Endodermal cell (in vitro differentiated cells): ENCODE data around the gene NACC1. TPM values are rescaled to one million over a fixed set of nuclear protein-coding genes. Genes with fewer than 3 reads are reported as not detected.

Experiments used
- DNase-seq: peaks from one replicate; pipeline ENCODE4 v3.0.0-alpha.2; 2017
- H3K27ac ChIP-seq: 2 replicates; pipeline ENCODE4 v1.5.1; 2013; ENCODE audit warnings: mild to moderate bottlenecking, low read depth, low read length, moderate library complexity
- H3K27me3 ChIP-seq: 2 replicates; pipeline ENCODE4 v1.6.1; 2013; ENCODE audit warnings: mild to moderate bottlenecking, low read length, moderate library complexity; ENCODE audit not compliant: insufficient read depth, control insufficient read depth, poor library complexity, severe bottlenecking
- H3K36me3 ChIP-seq: 2 replicates; pipeline ENCODE4 v1.7.0; 2013; ENCODE audit warnings: mild to moderate bottlenecking, low read length, moderate library complexity; ENCODE audit not compliant: control insufficient read depth, insufficient read depth
- H3K4me1 ChIP-seq: one replicate; pipeline ENCODE4 v1.7.0; 2013; ENCODE audit warnings: low read length; ENCODE audit not compliant: control insufficient read depth, insufficient read depth
- H3K4me3 ChIP-seq: 2 replicates; pipeline ENCODE4 v1.5.1; 2013; ENCODE audit warnings: mild to moderate bottlenecking, low read length, moderate library complexity
- H3K9ac ChIP-seq: 2 replicates; pipeline ENCODE4 v1.6.1; 2013; ENCODE audit warnings: mild to moderate bottlenecking, low read length, moderate library complexity; ENCODE audit not compliant: poor library complexity, severe bottlenecking; ENCODE audit errors: extremely low read depth
- H3K9me3 ChIP-seq: 2 replicates; pipeline ENCODE4 v1.6.1; 2013; ENCODE audit warnings: mild to moderate bottlenecking, low read length, moderate library complexity; ENCODE audit not compliant: control insufficient read depth
- H3K27ac Mint-ChIP-seq: 2 replicates; pipeline ENCODE4 v1.8.0; 2020; ENCODE audit warnings: mixed read lengths
- H3K27me3 Mint-ChIP-seq: 2 replicates; pipeline ENCODE4 v1.8.0; 2021; ENCODE audit warnings: mild to moderate bottlenecking, mixed read lengths; ENCODE audit not compliant: insufficient read depth
- H3K36me3 Mint-ChIP-seq: 2 replicates; pipeline ENCODE4 v1.8.0; 2020; ENCODE audit warnings: low read depth, mixed read lengths
- H3K4me1 Mint-ChIP-seq: 2 replicates; pipeline ENCODE4 v1.8.0; 2020; ENCODE audit warnings: mixed read lengths
- H3K4me3 Mint-ChIP-seq: 2 replicates; pipeline ENCODE4 v1.8.0; 2020; ENCODE audit warnings: mild to moderate bottlenecking, moderate library complexity, mixed read lengths
- H3K9me3 Mint-ChIP-seq: 2 replicates; pipeline ENCODE4 v1.8.0; 2020; ENCODE audit warnings: mild to moderate bottlenecking, mixed read lengths
- WGBS, 2 experiments: methylation state at CpG; one replicate each; pipeline versions ENCODE4 v1.1.5 to v1.1.7; 2013; ENCODE audit warnings: missing lambda C conversion rate in 2 of 2, mixed read lengths in 1 of 2; ENCODE audit not compliant: insufficient coverage in 1 of 2, insufficient read length in 1 of 2; 5-methylcytosine and 5-hydroxymethylcytosine counted together
- total RNA-seq, 2 donors: library from RNA; stranded (reverse); fragmentation: NEBNext Ultra II Directional in 1 of 2; extraction: Animal tissue kit (Norgen Biotek cat#: 25700) in 1 of 2; gene quantifications; 2 replicates in 1 of 2; 3 replicates in 1 of 2; pipeline ENCODE4 v1.2.1, GENCODE V29; 2021
- TF ChIP-seq, protein P1 (sequence below): fragments of 200-600 bp; sonication (generic); conservative IDR thresholded peaks from 2 replicates; pipeline ENCODE4 v1.5.0; 2021; ENCODE audit warnings: antibody characterized with exemption, mild to moderate bottlenecking

Gene NACC1
- total RNA-seq, 2 donors from 2014 or later, result 164 to 172 TPM

DNA sequence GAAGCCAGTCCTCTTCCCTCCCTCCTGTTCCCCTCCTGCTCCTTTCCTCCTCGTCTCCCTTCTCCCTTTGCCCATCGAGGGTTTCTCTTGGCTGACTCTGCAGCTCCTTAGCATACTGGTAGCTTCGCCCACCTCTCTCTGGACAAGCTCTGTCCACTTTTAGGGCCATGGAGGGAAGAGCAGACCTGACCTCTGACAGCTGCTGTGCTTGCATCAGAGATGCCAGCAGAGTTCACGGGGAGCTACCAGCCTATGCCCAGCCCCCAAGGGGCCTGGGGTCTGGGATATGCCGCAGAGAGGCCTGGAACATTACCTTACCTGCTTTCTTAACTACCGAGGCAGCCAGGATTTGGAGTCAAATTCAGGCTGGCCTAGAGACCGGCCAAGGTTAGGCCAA lies 35.1 kb upstream of the NACC1 start:
- 71% methylated on average over 5 to 7 of the region's 7 CpGs for whole genome bisulfite sequencing, 2 experiments
- Histone ChIP-seq H3K4me3 (no peak overlapping the region), H3K9me3 (no peaks in the 10 kb centered on the region), H3K4me1 (peaks cover 10% of the 10 kb centered on the region), H3K27ac (no peak overlapping the region), H3K36me3 (no peaks in the 10 kb centered on the region), H3K27me3 (peaks cover 15% of the 10 kb centered on the region), H3K9ac (no peak overlapping the region)
- Mint-ChIP-seq H3K27ac (no peak overlapping the region), H3K4me1 (peaks cover 21% of the 10 kb centered on the region), H3K27me3 (peaks cover 37% of the 10 kb centered on the region), H3K36me3 (no peaks in the 10 kb centered on the region), H3K9me3 (no peaks in the 10 kb centered on the region), H3K4me3 (no peak overlapping the region)
- no peak for DNase-seq
- TF ChIP-seq, protein P1, sequence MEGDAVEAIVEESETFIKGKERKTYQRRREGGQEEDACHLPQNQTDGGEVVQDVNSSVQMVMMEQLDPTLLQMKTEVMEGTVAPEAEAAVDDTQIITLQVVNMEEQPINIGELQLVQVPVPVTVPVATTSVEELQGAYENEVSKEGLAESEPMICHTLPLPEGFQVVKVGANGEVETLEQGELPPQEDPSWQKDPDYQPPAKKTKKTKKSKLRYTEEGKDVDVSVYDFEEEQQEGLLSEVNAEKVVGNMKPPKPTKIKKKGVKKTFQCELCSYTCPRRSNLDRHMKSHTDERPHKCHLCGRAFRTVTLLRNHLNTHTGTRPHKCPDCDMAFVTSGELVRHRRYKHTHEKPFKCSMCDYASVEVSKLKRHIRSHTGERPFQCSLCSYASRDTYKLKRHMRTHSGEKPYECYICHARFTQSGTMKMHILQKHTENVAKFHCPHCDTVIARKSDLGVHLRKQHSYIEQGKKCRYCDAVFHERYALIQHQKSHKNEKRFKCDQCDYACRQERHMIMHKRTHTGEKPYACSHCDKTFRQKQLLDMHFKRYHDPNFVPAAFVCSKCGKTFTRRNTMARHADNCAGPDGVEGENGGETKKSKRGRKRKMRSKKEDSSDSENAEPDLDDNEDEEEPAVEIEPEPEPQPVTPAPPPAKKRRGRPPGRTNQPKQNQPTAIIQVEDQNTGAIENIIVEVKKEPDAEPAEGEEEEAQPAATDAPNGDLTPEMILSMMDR, result no peak

DNA sequence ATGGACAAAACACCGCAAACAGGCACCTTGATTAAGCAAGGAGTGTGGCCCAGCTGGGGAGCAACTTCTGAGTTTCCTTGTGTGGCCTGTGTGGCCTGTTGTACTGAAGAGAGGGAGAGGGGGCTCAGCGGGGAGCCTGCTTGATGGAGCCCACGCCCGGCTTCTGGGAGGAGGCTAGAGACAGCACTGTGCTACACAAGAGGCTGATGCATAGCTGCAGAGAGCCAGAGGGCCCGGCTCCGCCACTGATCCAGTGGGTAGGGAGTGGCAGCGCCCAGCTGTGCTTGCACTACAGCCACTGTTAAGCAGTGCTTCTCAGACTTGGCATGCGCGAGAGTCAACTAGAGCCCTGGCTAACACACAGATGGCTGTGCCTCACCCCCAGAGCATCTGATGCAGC lies 34.4 kb upstream of the NACC1 start:
- no peak overlapping the region for H3K4me3 ChIP-seq
- Mint-ChIP-seq H3K27ac (no peak overlapping the region), H3K27me3 (peaks cover 35% of the 10 kb centered on the region), H3K4me1 (peaks cover 18% of the 10 kb centered on the region), H3K9me3 (no peaks in the 10 kb centered on the region), H3K4me3 (no peak overlapping the region), H3K36me3 (no peaks in the 10 kb centered on the region)
- H3K9ac ChIP-seq, result no peak overlapping the region
- no peaks in the 10 kb centered on the region for H3K36me3 ChIP-seq
- H3K4me1 ChIP-seq, result peaks cover 6% of the 10 kb centered on the region
- H3K27ac ChIP-seq, result no peak overlapping the region
- DNase-seq, result no peak
- H3K9me3 ChIP-seq, result no peaks in the 10 kb centered on the region
- WGBS, 2 experiments, result 80 to 82% methylated on average over 7 to 9 of the region's 9 CpGs
- peaks cover 15% of the 10 kb centered on the region for H3K27me3 ChIP-seq
- TF ChIP-seq, protein P1, result no peak

DNA sequence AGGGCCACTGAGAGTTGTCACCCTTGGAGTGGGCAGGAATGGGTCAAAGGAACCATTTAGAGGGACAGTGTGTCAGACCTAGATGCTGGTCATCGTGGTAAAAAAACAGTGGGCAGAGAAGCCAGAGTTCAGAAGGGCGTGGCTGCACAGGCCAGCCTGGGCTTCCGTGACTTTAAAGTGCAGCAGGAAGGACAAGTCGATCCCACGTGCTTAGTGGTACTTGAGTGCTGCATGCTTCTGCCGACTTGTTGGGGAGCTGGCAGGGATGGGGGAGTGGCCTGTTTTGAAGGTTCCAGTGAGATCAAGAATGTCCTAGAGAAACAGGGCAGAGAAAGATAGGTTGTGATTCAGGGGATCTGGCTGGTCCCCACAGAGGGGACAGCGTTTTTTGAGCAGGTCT lies 32.4 kb upstream of the NACC1 start:
- Histone ChIP-seq H3K27ac (no peak overlapping the region), H3K9ac (no peak overlapping the region), H3K27me3 (peaks cover 15% of the 10 kb centered on the region), H3K36me3 (no peaks in the 10 kb centered on the region), H3K4me1 (no peaks in the 10 kb centered on the region), H3K9me3 (no peaks in the 10 kb centered on the region), H3K4me3 (no peak overlapping the region)
- TF ChIP-seq, protein P1, result no peak
- Mint-ChIP-seq H3K4me3 (no peak overlapping the region), H3K9me3 (no peaks in the 10 kb centered on the region), H3K4me1 (peaks cover 8% of the 10 kb centered on the region), H3K27ac (no peak overlapping the region), H3K36me3 (no peaks in the 10 kb centered on the region), H3K27me3 (peaks cover 40% of the 10 kb centered on the region)
- 74 to 81% methylated on average over 6 to 7 of the region's 7 CpGs for WGBS, 2 experiments
- DNase-seq, result no peak
